PC-9 (cell line): ENCODE data around the gene KIF1C.

Experiments
- EZH2 ChIP-seq: fragments of 200-600 bp; sonication (generic); IDR thresholded peaks from 2 replicates; pipeline ENCODE4 v1.8.0; 2017; ENCODE audit warnings: antibody characterized with exemption, low read depth
- TF ChIP-seq, protein P1 (sequence below): fragments of 200-600 bp; sonication (generic); conservative IDR thresholded peaks from 2 replicates; pipeline ENCODE4 v1.6.1; 2017; ENCODE audit warnings: mixed run types, antibody characterized with exemption, mild to moderate bottlenecking, moderate library complexity

DNA sequence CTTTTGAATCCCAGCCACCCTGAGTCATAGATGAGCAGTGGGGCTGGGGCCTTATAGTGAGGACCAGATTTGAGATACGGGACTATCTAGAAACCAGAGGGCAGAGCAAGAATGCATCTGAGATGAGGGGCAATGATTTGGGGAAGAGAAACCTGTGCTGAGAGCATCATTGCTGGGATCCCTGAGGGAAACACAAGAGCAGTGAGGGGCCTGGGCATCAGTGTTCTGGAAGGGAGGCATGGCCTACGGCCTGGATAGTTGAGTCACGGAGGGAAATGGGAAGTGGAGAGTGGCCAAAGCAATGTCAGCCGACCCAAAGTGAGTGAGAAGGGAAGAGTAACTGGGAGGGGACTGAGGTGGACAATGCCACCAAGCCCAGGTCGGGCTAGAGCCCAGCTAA is 15.4 kb upstream of the KIF1C start:
- TF ChIP-seq, protein P1, sequence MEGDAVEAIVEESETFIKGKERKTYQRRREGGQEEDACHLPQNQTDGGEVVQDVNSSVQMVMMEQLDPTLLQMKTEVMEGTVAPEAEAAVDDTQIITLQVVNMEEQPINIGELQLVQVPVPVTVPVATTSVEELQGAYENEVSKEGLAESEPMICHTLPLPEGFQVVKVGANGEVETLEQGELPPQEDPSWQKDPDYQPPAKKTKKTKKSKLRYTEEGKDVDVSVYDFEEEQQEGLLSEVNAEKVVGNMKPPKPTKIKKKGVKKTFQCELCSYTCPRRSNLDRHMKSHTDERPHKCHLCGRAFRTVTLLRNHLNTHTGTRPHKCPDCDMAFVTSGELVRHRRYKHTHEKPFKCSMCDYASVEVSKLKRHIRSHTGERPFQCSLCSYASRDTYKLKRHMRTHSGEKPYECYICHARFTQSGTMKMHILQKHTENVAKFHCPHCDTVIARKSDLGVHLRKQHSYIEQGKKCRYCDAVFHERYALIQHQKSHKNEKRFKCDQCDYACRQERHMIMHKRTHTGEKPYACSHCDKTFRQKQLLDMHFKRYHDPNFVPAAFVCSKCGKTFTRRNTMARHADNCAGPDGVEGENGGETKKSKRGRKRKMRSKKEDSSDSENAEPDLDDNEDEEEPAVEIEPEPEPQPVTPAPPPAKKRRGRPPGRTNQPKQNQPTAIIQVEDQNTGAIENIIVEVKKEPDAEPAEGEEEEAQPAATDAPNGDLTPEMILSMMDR, result no peak
- TF ChIP-seq EZH2, result no peak
